T-helper 17 cell (primary cell): ENCODE data around the gene ZBED2. TPM values are rescaled to one million over a fixed set of nuclear protein-coding genes. Genes with fewer than 3 reads are reported as not detected.
"Not testable (repeated sequence)": the region's sequence is repeated elsewhere in the genome, so short reads cannot be mapped to it uniquely, and the experiment has no call there.

Source experiments
- ATAC-seq: fragments of 150-1000 bp; cut with Tn5 transposase; 2 replicates; pipeline ENCODE4 v1.10.0; 2021; ENCODE audit warnings: mild to moderate bottlenecking, moderate library complexity
- DNase-seq, 3 donors: peaks; one replicate each; pipeline versions ENCODE4 v3.0.0 to v3.0.0-alpha.2; 2020 to 2021
- H3K9me3 ChIP-seq: one replicate; pipeline ENCODE4 v1.7.0; 2013; ENCODE audit warnings: low read length, mild to moderate bottlenecking; ENCODE audit not compliant: control insufficient read depth, poor library complexity, severe bottlenecking
- H3K27ac Mint-ChIP-seq: one replicate; pipeline ENCODE4 v1.8.0; 2022; ENCODE audit warnings: mild to moderate bottlenecking, moderate library complexity, mixed read lengths
- H3K27me3 Mint-ChIP-seq: one replicate; pipeline ENCODE4 v1.8.0; 2022; ENCODE audit warnings: mixed read lengths
- H3K36me3 Mint-ChIP-seq: one replicate; pipeline ENCODE4 v1.8.0; 2022; ENCODE audit warnings: low read depth, mixed read lengths
- H3K4me1 Mint-ChIP-seq: one replicate; pipeline ENCODE4 v1.8.0; 2022; ENCODE audit warnings: mild to moderate bottlenecking, mixed read lengths
- H3K4me3 Mint-ChIP-seq: one replicate; pipeline ENCODE4 v1.8.0; 2022; ENCODE audit warnings: mild to moderate bottlenecking, moderate library complexity, mixed read lengths
- total RNA-seq, 4 donors: library from RNA in 2 of 4; stranded (reverse) in 2 of 4; gene quantifications; one replicate each; pipeline ENCODE4 v1.2.3 and lab custom pipeline; 2022 to 2026

The ZBED2 gene
- total RNA-seq, 2 donors from 2014 or later = 0.12 to 0.13 TPM

- ATAC-seq (no peak), DNase-seq (no peak)
- H3K27ac Mint-ChIP-seq = peak overlapping the region; percentile 46
- H3K4me3 Mint-ChIP-seq = no peak overlapping the region
- no peaks in the 10 kb centered on the region for H3K27me3 Mint-ChIP-seq
- no peaks in the 10 kb centered on the region for H3K9me3 ChIP-seq
- H3K36me3 Mint-ChIP-seq = peaks cover 24% of the 10 kb centered on the region
- peaks cover 41% of the 10 kb centered on the region for H3K4me1 Mint-ChIP-seq
Observed at GRCh38 chr3:111581403-111582119, 13.6 kb downstream of the ZBED2 start.

DNA sequence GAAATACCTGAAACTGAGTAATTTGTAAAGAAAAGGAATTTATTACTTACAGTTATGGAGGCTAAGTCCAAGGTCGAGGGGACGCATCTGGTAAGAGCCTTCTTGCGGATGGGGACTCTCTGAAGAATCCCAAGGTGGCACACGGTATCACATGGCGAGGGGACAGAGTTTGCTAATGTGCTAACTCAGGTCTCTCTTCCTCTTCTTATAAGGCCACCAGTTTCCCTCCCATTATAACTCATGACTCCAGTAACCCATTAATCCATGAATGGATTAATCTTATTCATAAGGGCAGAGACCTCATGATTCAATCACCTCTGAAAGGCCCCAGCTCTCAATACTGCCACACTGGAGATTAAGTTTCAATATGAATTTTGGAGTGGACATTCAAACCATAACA, 15.7 kb downstream of the ZBED2 start:
- Mint-ChIP-seq H3K27me3 (no peaks in the 10 kb centered on the region), H3K4me3 (no peak overlapping the region), H3K27ac (peak overlapping the region; percentile 65), H3K36me3 (peaks cover 17% of the 10 kb centered on the region), H3K4me1 (peaks cover 39% of the 10 kb centered on the region)
- ATAC-seq (no peak), DNase-seq (no peak)
- H3K9me3 ChIP-seq = no peaks in the 10 kb centered on the region

- DNase-seq = no peak
- Mint-ChIP-seq H3K4me3 (no peak overlapping the region), H3K27ac (peak overlapping the region; percentile 65), H3K27me3 (no peaks in the 10 kb centered on the region), H3K4me1 (peaks cover 36% of the 10 kb centered on the region), H3K36me3 (peaks cover 12% of the 10 kb centered on the region)
- no peaks in the 10 kb centered on the region for H3K9me3 ChIP-seq
- no peak for ATAC-seq
Observed at GRCh38 chr3:111578867-111579266, 16.3 kb downstream of the ZBED2 start.

DNA sequence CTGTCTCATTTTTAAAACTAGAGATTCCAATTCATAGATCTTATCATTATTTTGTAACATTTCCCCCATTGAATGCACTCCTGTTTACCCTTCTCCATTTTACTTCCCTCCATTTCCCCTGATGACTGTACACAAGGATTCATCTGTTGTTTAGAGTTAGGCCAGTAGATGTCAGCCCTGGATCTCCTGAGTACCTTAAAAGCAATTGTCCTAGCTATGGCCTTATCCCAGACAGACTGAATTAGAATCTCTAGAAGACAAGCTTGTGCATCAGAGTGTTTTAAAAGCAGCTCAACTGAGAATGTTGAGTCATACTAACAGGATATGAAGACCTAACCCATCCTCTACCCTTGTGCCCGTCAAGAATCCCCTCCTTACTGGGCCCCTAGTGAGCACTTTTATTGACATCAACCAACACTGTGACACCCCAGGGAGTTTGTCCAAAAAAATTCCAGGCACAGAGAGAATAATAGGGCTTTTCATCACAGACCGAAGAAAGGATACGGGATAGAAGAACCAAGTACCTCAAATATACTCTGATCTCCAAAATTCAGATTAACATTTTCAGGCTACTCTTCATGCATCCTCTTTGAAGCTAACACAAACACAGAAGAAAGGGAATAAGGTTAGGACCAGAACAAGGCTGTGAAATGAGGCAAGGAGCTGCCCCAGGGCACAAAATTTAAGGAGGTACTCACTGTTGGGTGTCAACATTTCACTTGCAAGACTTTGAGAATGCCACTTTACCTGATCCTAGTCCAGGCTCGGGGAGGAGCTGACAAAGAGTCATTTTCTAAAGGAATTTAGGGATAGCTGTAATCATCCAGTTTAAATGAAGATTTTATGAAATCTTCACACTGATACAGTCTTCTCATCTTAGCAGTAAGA, 17.1 kb downstream of the ZBED2 start:
- DNase-seq = no peak
- H3K36me3 Mint-ChIP-seq = peaks cover 12% of the 10 kb centered on the region

GRCh38 chr3:111577113-111577512, 18.0 kb downstream of the ZBED2 start:
- DNase-seq = no peak
- H3K9me3 ChIP-seq = no peaks in the 10 kb centered on the region
- H3K27ac Mint-ChIP-seq = peak overlapping the region; percentile 89
- no peak for ATAC-seq
- no peaks in the 10 kb centered on the region for H3K27me3 Mint-ChIP-seq
- H3K36me3 Mint-ChIP-seq = peaks cover 9% of the 10 kb centered on the region
- H3K4me1 Mint-ChIP-seq = peaks cover 38% of the 10 kb centered on the region
- H3K4me3 Mint-ChIP-seq = no peak overlapping the region

More for the DNA sequence above, 17.1 kb downstream of the ZBED2 start:
- peak; percentile 82 for ATAC-seq
- H3K9me3 ChIP-seq = no peaks in the 10 kb centered on the region
- H3K27me3 Mint-ChIP-seq = no peaks in the 10 kb centered on the region
- H3K27ac Mint-ChIP-seq = peak overlapping the region; percentile 89
- peaks cover 36% of the 10 kb centered on the region for H3K4me1 Mint-ChIP-seq
- H3K4me3 Mint-ChIP-seq = no peak overlapping the region

DNA sequence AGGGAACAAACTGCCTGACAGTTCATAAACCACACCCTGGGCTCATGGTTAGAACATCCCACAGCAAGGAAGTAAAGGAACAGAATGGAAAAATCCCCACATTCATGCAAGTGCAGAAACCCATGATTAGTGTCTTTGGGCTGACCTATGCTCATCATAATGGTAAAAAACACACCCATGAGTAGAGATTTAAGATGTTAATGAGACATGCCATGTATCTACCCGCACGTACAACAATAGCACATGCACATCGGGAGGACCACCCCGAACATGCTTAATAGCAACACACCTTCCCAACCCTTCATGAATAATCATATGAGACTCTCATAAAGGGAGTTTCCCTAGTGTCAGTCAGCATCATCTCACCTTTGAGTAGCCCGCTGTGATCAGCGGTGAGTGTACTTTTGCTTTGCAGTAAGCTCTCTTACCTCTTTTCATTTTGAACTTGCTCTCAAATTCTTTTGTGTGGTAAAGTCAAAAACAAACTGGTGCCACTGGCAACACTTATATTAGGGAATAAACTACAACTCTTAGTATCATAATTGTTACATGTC, 23.2 kb downstream of the ZBED2 start:
- peaks cover 33% of the 10 kb centered on the region for H3K4me1 Mint-ChIP-seq
- no peaks in the 10 kb centered on the region for H3K27me3 Mint-ChIP-seq
- peak; percentile 86 for ATAC-seq
- H3K9me3 ChIP-seq = no peaks in the 10 kb centered on the region
- H3K4me3 Mint-ChIP-seq = no peak overlapping the region
- no peak for DNase-seq
- H3K36me3 Mint-ChIP-seq = peaks cover 5% of the 10 kb centered on the region
- H3K27ac Mint-ChIP-seq = peak overlapping the region; percentile 81

DNA sequence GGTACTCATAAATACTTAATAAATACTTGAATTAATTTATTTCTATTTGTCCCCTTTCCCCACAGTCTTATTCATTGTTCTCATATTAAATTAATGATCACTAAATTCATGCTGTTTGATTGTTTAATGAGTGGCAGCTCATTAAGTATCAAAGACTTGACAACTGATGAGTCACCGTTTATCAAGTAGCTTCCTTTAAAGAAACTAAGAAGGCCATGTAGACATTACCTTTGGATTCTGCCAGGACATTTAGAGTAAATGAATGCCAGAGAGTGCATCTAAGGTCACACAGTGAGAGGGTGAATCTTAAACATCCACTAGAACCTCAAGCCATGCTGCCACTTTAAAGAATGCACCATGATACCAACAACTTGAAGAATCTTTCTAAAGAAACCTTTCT, 23.9 kb downstream of the ZBED2 start:
- peaks cover 32% of the 10 kb centered on the region for H3K4me1 Mint-ChIP-seq
- H3K9me3 ChIP-seq = no peaks in the 10 kb centered on the region
- peak overlapping the region; percentile 81 for H3K27ac Mint-ChIP-seq
- no peak for DNase-seq
- no peak for ATAC-seq
- no peak overlapping the region for H3K4me3 Mint-ChIP-seq
- H3K27me3 Mint-ChIP-seq = no peaks in the 10 kb centered on the region
- peaks cover 3% of the 10 kb centered on the region for H3K36me3 Mint-ChIP-seq

- H3K4me1 Mint-ChIP-seq = peaks cover 34% of the 10 kb centered on the region
- ATAC-seq = no peak
- DNase-seq = no peak
- peak overlapping the region; percentile 81 for H3K27ac Mint-ChIP-seq
- no peak overlapping the region for H3K4me3 Mint-ChIP-seq
- H3K9me3 ChIP-seq = no peaks in the 10 kb centered on the region
- H3K27me3 Mint-ChIP-seq = no peaks in the 10 kb centered on the region
- peaks cover 3% of the 10 kb centered on the region for H3K36me3 Mint-ChIP-seq
Observed at GRCh38 chr3:111570404-111571030, 24.6 kb downstream of the ZBED2 start.

GRCh38 chr3:111568911-111569310, 26.2 kb downstream of the ZBED2 start:
- Mint-ChIP-seq H3K4me3 (no peak overlapping the region), H3K36me3 (peaks cover 6% of the 10 kb centered on the region), H3K27me3 (no peaks in the 10 kb centered on the region), H3K27ac (peak overlapping the region; percentile 9), H3K4me1 (peaks cover 44% of the 10 kb centered on the region)
- H3K9me3 ChIP-seq = no peaks in the 10 kb centered on the region
- ATAC-seq = no peak
- DNase-seq = no peak

DNA sequence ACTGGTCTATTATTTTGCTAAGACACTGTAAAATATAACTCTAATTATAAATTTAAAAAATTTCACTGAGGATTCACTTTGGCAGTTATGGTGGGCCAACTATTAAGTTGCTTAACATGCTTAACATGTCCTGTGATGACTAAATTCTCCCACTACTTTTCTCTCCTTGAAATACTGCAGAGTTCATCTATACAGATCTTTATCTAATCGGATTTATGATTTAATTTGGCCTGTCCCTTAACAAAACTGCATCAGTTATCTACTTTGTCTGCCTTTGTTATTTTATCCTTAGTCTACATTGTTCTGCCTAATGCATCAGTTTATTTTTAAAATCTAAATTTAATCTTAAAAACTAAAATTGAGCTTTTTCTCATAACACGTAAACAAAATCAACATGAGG, 26.8 kb downstream of the ZBED2 start:
- no peak for ATAC-seq
- H3K27ac Mint-ChIP-seq = no peak overlapping the region
- DNase-seq = no peak
- H3K4me1 Mint-ChIP-seq = peaks cover 45% of the 10 kb centered on the region
- no peak overlapping the region for H3K4me3 Mint-ChIP-seq
- no peaks in the 10 kb centered on the region for H3K9me3 ChIP-seq
- H3K27me3 Mint-ChIP-seq = no peaks in the 10 kb centered on the region
- H3K36me3 Mint-ChIP-seq = peaks cover 7% of the 10 kb centered on the region

DNA sequence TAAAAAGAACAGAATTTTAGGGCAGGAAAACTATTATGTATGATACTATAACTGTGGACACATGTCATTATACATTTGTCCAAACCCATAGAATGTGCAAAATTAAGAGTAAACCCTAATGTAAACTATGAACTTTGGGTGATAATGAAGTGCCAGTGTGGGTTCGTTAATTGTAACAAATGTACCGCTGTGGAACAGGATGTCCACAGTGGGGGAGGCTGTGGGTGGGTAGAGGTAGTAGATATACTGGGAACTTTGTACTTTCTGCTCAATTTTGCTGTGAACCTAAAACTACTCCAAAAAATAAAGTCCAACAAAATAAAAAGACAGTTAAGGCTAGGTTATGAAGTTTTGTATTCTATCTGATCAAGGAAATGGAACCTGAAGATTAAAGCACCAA, 28.3 kb downstream of the ZBED2 start:
- H3K9me3 ChIP-seq = no peaks in the 10 kb centered on the region
- no peak for ATAC-seq
- Mint-ChIP-seq H3K27me3 (no peaks in the 10 kb centered on the region), H3K27ac (peak overlapping the region; percentile 59), H3K4me1 (peaks cover 49% of the 10 kb centered on the region), H3K4me3 (no peak overlapping the region), H3K36me3 (peaks cover 11% of the 10 kb centered on the region)
- DNase-seq = no peak

DNA sequence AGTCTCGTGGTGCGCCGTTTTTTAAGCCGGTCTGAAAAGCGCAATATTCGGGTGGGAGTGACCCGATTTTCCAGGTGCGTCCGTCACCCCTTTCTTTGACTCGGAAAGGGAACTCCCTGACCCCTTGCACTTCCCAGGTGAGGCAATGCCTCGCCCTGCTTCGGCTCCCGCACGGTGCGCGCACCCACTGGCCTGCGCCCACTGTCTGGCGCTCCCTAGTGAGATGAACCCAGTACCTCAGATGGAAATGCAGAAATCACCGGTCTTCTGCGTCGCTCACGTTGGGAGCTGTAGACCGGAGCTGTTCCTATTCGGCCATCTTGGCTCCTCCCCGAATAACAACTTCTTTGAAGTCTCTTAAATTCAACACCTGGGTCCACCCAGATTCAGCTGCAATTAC, 33.2 kb downstream of the ZBED2 start:
- peaks cover 29% of the 10 kb centered on the region for H3K4me1 Mint-ChIP-seq
- ATAC-seq, H3K27me3 Mint-ChIP-seq, H3K4me3 Mint-ChIP-seq, H3K9me3 ChIP-seq, H3K36me3 Mint-ChIP-seq, DNase-seq, H3K27ac Mint-ChIP-seq: not testable (repeated sequence)

GRCh38 chr3:111548756-111549155, 46.4 kb downstream of the ZBED2 start:
- Mint-ChIP-seq H3K4me1 (peaks cover 35% of the 10 kb centered on the region), H3K4me3 (no peak overlapping the region), H3K27me3 (no peaks in the 10 kb centered on the region), H3K36me3 (peaks cover 10% of the 10 kb centered on the region), H3K27ac (no peak overlapping the region)
- DNase-seq = no peak
- ATAC-seq = no peak
- H3K9me3 ChIP-seq = no peaks in the 10 kb centered on the region
